DND-41 (cell line): ENCODE measurements around the gene PPP1R14C.

Experiments
- ATAC-seq: fragments of 200-7000 bp; cut with Tn5 transposase; 3 replicates; pipeline ENCODE4 v1.9.1; 2021; ENCODE audit warnings: low read depth; ENCODE audit not compliant: insufficient read depth
- DNase-seq: peaks from one replicate; pipeline ENCODE4 v3.0.0-alpha.2; 2020
- H2AFZ ChIP-seq: 2 replicates; pipeline ENCODE4 v1.6.0; 2012; ENCODE audit warnings: low read depth, low read length
- H3K27ac ChIP-seq: 2 replicates; pipeline ENCODE4 v1.5.1; 2012; ENCODE audit warnings: low read length, inconsistent platforms
- H3K27me3 ChIP-seq: fragments of 200-600 bp; sonication (generic); 2 replicates; pipeline ENCODE4 v1.6.0; 2012; ENCODE audit warnings: low read length, mild to moderate bottlenecking, inconsistent platforms; ENCODE audit not compliant: insufficient read depth, poor library complexity
- H3K36me3 ChIP-seq: 2 replicates; pipeline ENCODE4 v1.5.1; 2012; ENCODE audit warnings: low read length, inconsistent platforms; ENCODE audit not compliant: insufficient read depth
- H3K4me1 ChIP-seq: 2 replicates; pipeline ENCODE4 v1.5.1; 2012; ENCODE audit warnings: mild to moderate bottlenecking, low read length; ENCODE audit not compliant: insufficient read depth
- H3K4me2 ChIP-seq: 2 replicates; pipeline ENCODE4 v1.6.0; 2012; ENCODE audit warnings: mild to moderate bottlenecking, moderate library complexity, low read length, inconsistent platforms; ENCODE audit not compliant: insufficient read depth
- H3K4me3 ChIP-seq, 2 experiments: fragments of 200-600 bp in 1 of 2; shearing (Covaris generic) in 1 of 2; 2 replicates each; pipeline ENCODE4 v1.5.1; 2012 to 2016; ENCODE audit warnings: inconsistent platforms in 2 of 2, low read length in 2 of 2, mild to moderate bottlenecking in 2 of 2, low read depth in 1 of 2, moderate library complexity in 1 of 2
- H3K79me2 ChIP-seq: 2 replicates; pipeline ENCODE4 v1.6.0; 2012; ENCODE audit warnings: low read length, inconsistent platforms; ENCODE audit not compliant: insufficient read depth
- H3K9ac ChIP-seq: 2 replicates; pipeline ENCODE4 v1.6.0; 2012; ENCODE audit warnings: low read depth, mild to moderate bottlenecking, inconsistent platforms, low read length, moderate library complexity
- H3K9me3 ChIP-seq: 2 replicates; pipeline ENCODE4 v1.5.1; 2012; ENCODE audit warnings: low read length, moderate library complexity, mild to moderate bottlenecking, inconsistent platforms; ENCODE audit not compliant: insufficient read depth, severe bottlenecking
- H4K20me1 ChIP-seq: 2 replicates; pipeline ENCODE4 v1.6.0; 2012; ENCODE audit warnings: low read length; ENCODE audit not compliant: insufficient read depth
- CTCF ChIP-seq: IDR thresholded peaks from 2 replicates; pipeline ENCODE4 v1.5.1; 2012; ENCODE audit warnings: borderline replicate concordance, low read length, moderate library complexity, mild to moderate bottlenecking; ENCODE audit not compliant: poor library complexity, severe bottlenecking; ENCODE audit errors: extremely low read depth
- EZH2 ChIP-seq: IDR thresholded peaks from 3 replicates; pipeline ENCODE4 v1.6.1; 2012; ENCODE audit warnings: borderline replicate concordance, low read depth, mild to moderate bottlenecking, moderate library complexity, low read length, inconsistent platforms; ENCODE audit not compliant: severe bottlenecking

Gene PPP1R14C

GRCh38 chr6:150235218-150235617 is 92.4 kb downstream of the PPP1R14C start:
- Histone ChIP-seq H3K79me2 (no peaks in the 10 kb centered on the region), H4K20me1 (no peaks in the 10 kb centered on the region), H3K36me3 (no peaks in the 10 kb centered on the region), H3K9me3 (no peaks in the 10 kb centered on the region), H3K27ac (no peak overlapping the region), H3K4me2 (no peak overlapping the region), H3K9ac (no peak overlapping the region), H3K4me3 (no peak overlapping the region), H2AFZ (no peak overlapping the region), H3K27me3 (peaks cover 4% of the 10 kb centered on the region), H3K4me1 (no peaks in the 10 kb centered on the region)
- TF ChIP-seq EZH2: no peak
- TF ChIP-seq CTCF: no peak
- ATAC-seq: no peak
- DNase-seq: no peak

- no peak for ATAC-seq
- no peaks in the 10 kb centered on the region for H3K9me3 ChIP-seq
Observed at GRCh38 chr6:150236114-150236513, 93.3 kb downstream of the PPP1R14C start.

GRCh38 chr6:150236544-150236943 is 93.7 kb downstream of the PPP1R14C start:
- ATAC-seq (no peak), DNase-seq (no peak)
- no peak overlapping the region for H2AFZ ChIP-seq
- H3K9ac ChIP-seq: no peak overlapping the region
- no peaks in the 10 kb centered on the region for H3K9me3 ChIP-seq
- no peaks in the 10 kb centered on the region for H3K4me1 ChIP-seq
- TF ChIP-seq CTCF: no peak
- TF ChIP-seq EZH2: no peak
- no peaks in the 10 kb centered on the region for H3K36me3 ChIP-seq
- no peak overlapping the region for H3K4me3 ChIP-seq
- H3K4me2 ChIP-seq: no peak overlapping the region
- H3K27me3 ChIP-seq: peaks cover 3% of the 10 kb centered on the region
- no peak overlapping the region for H3K27ac ChIP-seq
- no peaks in the 10 kb centered on the region for H4K20me1 ChIP-seq
- H3K79me2 ChIP-seq: no peaks in the 10 kb centered on the region

More at GRCh38 chr6:150236114-150236513, 93.3 kb downstream of the PPP1R14C start:
- H3K36me3 ChIP-seq: no peaks in the 10 kb centered on the region
- no peak overlapping the region for H2AFZ ChIP-seq
- H3K79me2 ChIP-seq: no peaks in the 10 kb centered on the region
- H3K4me1 ChIP-seq: no peaks in the 10 kb centered on the region
- H3K4me2 ChIP-seq: no peak overlapping the region
- H3K27me3 ChIP-seq: peaks cover 3% of the 10 kb centered on the region
- no peak overlapping the region for H3K9ac ChIP-seq
- TF ChIP-seq CTCF: no peak
- TF ChIP-seq EZH2: no peak
- DNase-seq: no peak
- H4K20me1 ChIP-seq: no peaks in the 10 kb centered on the region
- no peak overlapping the region for H3K4me3 ChIP-seq
- H3K27ac ChIP-seq: no peak overlapping the region

- no peak for TF ChIP-seq EZH2
- TF ChIP-seq CTCF: no peak
- DNase-seq (no peak), ATAC-seq (no peak)
- Histone ChIP-seq H2AFZ (no peak overlapping the region), H4K20me1 (no peaks in the 10 kb centered on the region), H3K9me3 (no peaks in the 10 kb centered on the region), H3K9ac (no peak overlapping the region), H3K27me3 (peaks cover 3% of the 10 kb centered on the region), H3K4me1 (no peaks in the 10 kb centered on the region), H3K4me2 (no peak overlapping the region), H3K36me3 (no peaks in the 10 kb centered on the region), H3K4me3 (no peak overlapping the region), H3K27ac (no peak overlapping the region), H3K79me2 (no peaks in the 10 kb centered on the region)
Observed at GRCh38 chr6:150237626-150238025, 94.8 kb downstream of the PPP1R14C start.
